ENCODE data around the gene POU6F2.
"Not testable (repeated sequence)": the region's sequence is repeated elsewhere in the genome, so short reads cannot be mapped to it uniquely, and the experiment has no call there.

POU6F2 gene

GRCh38 chr7:39187130-39187529 is 209.4 kb downstream of the POU6F2 start:
- no peak for DNase-seq (ENCODE audit: low read depth)

- DNase-seq (ENCODE audit: low read depth): no peak
Observed at GRCh38 chr7:39192476-39192875, 214.8 kb downstream of the POU6F2 start.

- DNase-seq (ENCODE audit: low read depth): not testable (repeated sequence)
Observed at GRCh38 chr7:39194388-39194787, 216.7 kb downstream of the POU6F2 start.

- DNase-seq (ENCODE audit: low read depth): no peak
Observed at GRCh38 chr7:39195967-39196366, 218.3 kb downstream of the POU6F2 start.

GRCh38 chr7:39197831-39198230 is 220.1 kb downstream of the POU6F2 start:
- no peak for DNase-seq (ENCODE audit: low read depth)

- DNase-seq (ENCODE audit: low read depth): no peak
Observed at GRCh38 chr7:39198556-39198955, 220.8 kb downstream of the POU6F2 start.

- no peak for DNase-seq (ENCODE audit: low read depth)
Observed at GRCh38 chr7:39199006-39199405, 221.3 kb downstream of the POU6F2 start.

- DNase-seq (ENCODE audit: low read depth): no peak
Observed at GRCh38 chr7:39199951-39200350, 222.2 kb downstream of the POU6F2 start.

- no peak for DNase-seq (ENCODE audit: low read depth)
Observed at GRCh38 chr7:39202041-39202440, 224.3 kb downstream of the POU6F2 start.

- no peak for DNase-seq (ENCODE audit: low read depth)
Observed at GRCh38 chr7:39210362-39210761, 232.7 kb downstream of the POU6F2 start.

GRCh38 chr7:39211581-39211980 is 233.9 kb downstream of the POU6F2 start:
- DNase-seq (ENCODE audit: low read depth): no peak

- no peak for DNase-seq (ENCODE audit: low read depth)
Observed at GRCh38 chr7:39212876-39213275, 235.2 kb downstream of the POU6F2 start.

GRCh38 chr7:39217783-39218182 is 240.1 kb downstream of the POU6F2 start:
- no peak for DNase-seq (ENCODE audit: low read depth)

GRCh38 chr7:39219869-39220268 is 242.2 kb downstream of the POU6F2 start:
- no peak for DNase-seq (ENCODE audit: low read depth)

GRCh38 chr7:39221901-39222300 is 244.2 kb downstream of the POU6F2 start:
- DNase-seq (ENCODE audit: low read depth): no peak

GRCh38 chr7:39228946-39229345 is 251.2 kb downstream of the POU6F2 start:
- peak; percentile 4 for DNase-seq (ENCODE audit: low read depth)

GRCh38 chr7:39233851-39234529 is 256.3 kb downstream of the POU6F2 start:
- no peak for DNase-seq (ENCODE audit: low read depth)

- no peak for DNase-seq (ENCODE audit: low read depth)
Observed at GRCh38 chr7:39238234-39238869, 260.6 kb downstream of the POU6F2 start.

- no peak for DNase-seq (ENCODE audit: low read depth)
Observed at GRCh38 chr7:39240864-39241263, 263.2 kb downstream of the POU6F2 start.

GRCh38 chr7:39247576-39247975 is 269.9 kb downstream of the POU6F2 start:
- no peak for DNase-seq (ENCODE audit: low read depth)

- no peak for DNase-seq (ENCODE audit: low read depth)
Observed at GRCh38 chr7:39248041-39248691, 270.5 kb downstream of the POU6F2 start.

GRCh38 chr7:39248692-39249090 is 271.0 kb downstream of the POU6F2 start:
- DNase-seq (ENCODE audit: low read depth): no peak

- DNase-seq (ENCODE audit: low read depth): no peak
Observed at GRCh38 chr7:39249635-39250152, 272.0 kb downstream of the POU6F2 start.

All from GM04504 (cell line).